ENCODE results near the gene IQCN.

- no peak for TF ChIP-seq MAX (IDR thresholded peaks at IDR 0.05)
- TF ChIP-seq ZBTB7A (IDR thresholded peaks at IDR 0.05; ENCODE audit: low read depth): no peak
Measured at GRCh38 chr19:18262917-18263316, 11.3 kb downstream of the IQCN start.
